ENCODE measurements around the gene COMMD7. TPM values are rescaled to one million over a fixed set of nuclear protein-coding genes. Genes with fewer than 3 reads are reported as not detected.

COMMD7 gene
- total and polyA plus RNA-seq, 7 experiments from 2014 or later, result 31.5 to 141 (median 42.6) TPM

GRCh38 chr20:32787168-32787567, 43.9 kb upstream of the COMMD7 start:
- DNase-seq, result no peak
- Histone ChIP-seq H3K27ac (ENCODE audit: low read depth, low read length) (no peak overlapping the region), H3K36me3 (ENCODE audit: control insufficient read depth in 2 of 3, insufficient read depth in 3 of 3, low read length in 3 of 3) (no peaks in the 10 kb centered on the region), H3K4me3 (ENCODE audit: low read length) (no peak overlapping the region), H3K4me1 (ENCODE audit: control insufficient read depth in 2 of 2, insufficient read depth in 2 of 2, low read length in 2 of 2) (peaks cover 0 to 7% of the 10 kb centered on the region in 2 donors), H3K27me3 (ENCODE audit: control insufficient read depth in 2 of 2, insufficient read depth in 2 of 2, low read length in 2 of 2) (no peaks in the 10 kb centered on the region), H3K9me3 (ENCODE audit: control insufficient read depth in 2 of 3, low read length in 3 of 3) (no peaks in the 10 kb centered on the region)
- ChIA-PET POLR2A (no interaction called here), CTCF (no interaction called here)
- no peak for ATAC-seq
- H3K27ac Mint-ChIP-seq, result no peak overlapping the region
- H3K36me3 Mint-ChIP-seq, result peaks cover 0 to 19% (median 0%) of the 10 kb centered on the region in 5 donors
- no peak overlapping the region for H3K4me3 Mint-ChIP-seq
- H3K4me1 Mint-ChIP-seq, result peaks cover 6 to 19% (median 12%) of the 10 kb centered on the region in 7 donors
- H3K27me3 Mint-ChIP-seq, result no peaks in the 10 kb centered on the region
- intact Hi-C loops (cut with micrococcal nuclease), result no loop called here
- no peaks in the 10 kb centered on the region for H3K9me3 Mint-ChIP-seq

GRCh38 chr20:32786059-32786760, 42.9 kb upstream of the COMMD7 start:
- ATAC-seq (no peak), DNase-seq (no peak)
- intact Hi-C loops (cut with micrococcal nuclease), result no loop called here
- H3K9me3 Mint-ChIP-seq, result no peaks in the 10 kb centered on the region
- Histone ChIP-seq H3K36me3 (ENCODE audit: control insufficient read depth in 2 of 3, insufficient read depth in 3 of 3, low read length in 3 of 3) (no peaks in the 10 kb centered on the region), H3K27me3 (ENCODE audit: control insufficient read depth in 2 of 2, insufficient read depth in 2 of 2, low read length in 2 of 2) (no peaks in the 10 kb centered on the region), H3K27ac (ENCODE audit: low read depth, low read length) (no peak overlapping the region), H3K4me1 (ENCODE audit: control insufficient read depth in 2 of 2, insufficient read depth in 2 of 2, low read length in 2 of 2) (no peaks in the 10 kb centered on the region), H3K4me3 (ENCODE audit: low read length) (no peak overlapping the region), H3K9me3 (ENCODE audit: control insufficient read depth in 2 of 3, low read length in 3 of 3) (no peaks in the 10 kb centered on the region)
- CTCF ChIA-PET, result no interaction called here
- H3K27ac Mint-ChIP-seq, result no peak overlapping the region
- POLR2A ChIA-PET, result interaction anchor here (0.6 kb wide), 1 partner anchor 159 kb away, joined by 3 read pairs; no protein-coding TSS in a partner anchor
- H3K4me1 Mint-ChIP-seq, result peaks cover 3 to 14% (median 6%) of the 10 kb centered on the region in 7 donors
- H3K4me3 Mint-ChIP-seq, result no peak overlapping the region
- H3K36me3 Mint-ChIP-seq, result peaks cover 0 to 19% (median 0%) of the 10 kb centered on the region in 5 donors
- H3K27me3 Mint-ChIP-seq, result no peaks in the 10 kb centered on the region

- ChIA-PET CTCF (interaction anchor here (0.7 kb wide), 1 partner anchor 516 kb away, joined by 3 read pairs; no protein-coding TSS in a partner anchor), POLR2A (no interaction called here)
- H3K27me3 ChIP-seq (ENCODE audit: control insufficient read depth in 2 of 2, insufficient read depth in 2 of 2, low read length in 2 of 2), result no peaks in the 10 kb centered on the region
- Mint-ChIP-seq H3K27ac (peak overlapping the region in 1 of 9 donors; percentile 11), H3K9me3 (no peaks in the 10 kb centered on the region), H3K36me3 (peaks cover 0 to 22% (median 0%) of the 10 kb centered on the region in 5 donors), H3K27me3 (no peaks in the 10 kb centered on the region), H3K4me1 (peaks cover 0 to 6% (median 0%) of the 10 kb centered on the region in 7 donors), H3K4me3 (no peak overlapping the region)
- ATAC-seq, result no peak
- no peak for DNase-seq
- no peak overlapping the region for H3K27ac ChIP-seq (ENCODE audit: low read depth, low read length)
- H3K4me1 ChIP-seq (ENCODE audit: control insufficient read depth in 2 of 2, insufficient read depth in 2 of 2, low read length in 2 of 2), result no peaks in the 10 kb centered on the region
- no peaks in the 10 kb centered on the region for H3K9me3 ChIP-seq (ENCODE audit: control insufficient read depth in 2 of 3, low read length in 3 of 3)
- no peaks in the 10 kb centered on the region for H3K36me3 ChIP-seq (ENCODE audit: control insufficient read depth in 2 of 3, insufficient read depth in 3 of 3, low read length in 3 of 3)
- intact Hi-C loops (cut with micrococcal nuclease), result no loop called here
- H3K4me3 ChIP-seq (ENCODE audit: low read length), result no peak overlapping the region
These were observed 41.3 kb upstream of the COMMD7 start for GRCh38 chr20:32784369-32785080.

- peaks cover 3 to 28% (median 23%) of the 10 kb centered on the region in 7 donors for H3K4me1 Mint-ChIP-seq
- intact Hi-C loops (cut with micrococcal nuclease), result no loop called here
- DNase-seq (no peak), ATAC-seq (no peak)
- Histone ChIP-seq H3K9me3 (ENCODE audit: control insufficient read depth in 2 of 3, low read length in 3 of 3) (no peaks in the 10 kb centered on the region), H3K4me3 (ENCODE audit: low read length) (no peak overlapping the region), H3K36me3 (ENCODE audit: control insufficient read depth in 2 of 3, insufficient read depth in 3 of 3, low read length in 3 of 3) (no peaks in the 10 kb centered on the region), H3K27me3 (ENCODE audit: control insufficient read depth in 2 of 2, insufficient read depth in 2 of 2, low read length in 2 of 2) (no peaks in the 10 kb centered on the region), H3K4me1 (ENCODE audit: control insufficient read depth in 2 of 2, insufficient read depth in 2 of 2, low read length in 2 of 2) (no peaks in the 10 kb centered on the region), H3K27ac (ENCODE audit: low read depth, low read length) (no peak overlapping the region)
- H3K9me3 Mint-ChIP-seq, result no peaks in the 10 kb centered on the region
- CTCF ChIA-PET, result interaction anchor here (0.5 to 6.8 kb wide), 4 partner anchors 43 to 519 kb away, joined by 3 to 143 read pairs (median 5); partner anchors contain the start of gene C20orf203
- peaks cover 0 to 9% (median 0%) of the 10 kb centered on the region in 5 donors for H3K36me3 Mint-ChIP-seq
- POLR2A ChIA-PET, result no interaction called here
- H3K4me3 Mint-ChIP-seq, result no peak overlapping the region
- H3K27ac Mint-ChIP-seq, result no peak overlapping the region
- no peaks in the 10 kb centered on the region for H3K27me3 Mint-ChIP-seq
These were observed 37.7 kb upstream of the COMMD7 start for GRCh38 chr20:32780749-32781655.

- no peaks in the 10 kb centered on the region for H3K4me1 ChIP-seq (ENCODE audit: control insufficient read depth in 2 of 2, insufficient read depth in 2 of 2, low read length in 2 of 2)
- Mint-ChIP-seq H3K27ac (no peak overlapping the region), H3K9me3 (no peaks in the 10 kb centered on the region), H3K36me3 (peaks cover 0 to 9% (median 0%) of the 10 kb centered on the region in 5 donors), H3K4me1 (peaks cover 3 to 33% (median 29%) of the 10 kb centered on the region in 7 donors), H3K4me3 (no peak overlapping the region), H3K27me3 (no peaks in the 10 kb centered on the region)
- ChIA-PET POLR2A (no interaction called here), CTCF (interaction anchor here (1.3 to 6.8 kb wide), 2 partner anchors 42 to 106 kb away, joined by 3 to 143 read pairs; partner anchors contain the start of gene C20orf203)
- H3K9me3 ChIP-seq (ENCODE audit: control insufficient read depth in 2 of 3, low read length in 3 of 3), result no peaks in the 10 kb centered on the region
- H3K36me3 ChIP-seq (ENCODE audit: control insufficient read depth in 2 of 3, insufficient read depth in 3 of 3, low read length in 3 of 3), result no peaks in the 10 kb centered on the region
- intact Hi-C loops (cut with micrococcal nuclease), result no loop called here
- no peak overlapping the region for H3K27ac ChIP-seq (ENCODE audit: low read depth, low read length)
- ATAC-seq (no peak), DNase-seq (no peak)
- no peak overlapping the region for H3K4me3 ChIP-seq (ENCODE audit: low read length)
- no peaks in the 10 kb centered on the region for H3K27me3 ChIP-seq (ENCODE audit: control insufficient read depth in 2 of 2, insufficient read depth in 2 of 2, low read length in 2 of 2)
These were observed 37.0 kb upstream of the COMMD7 start for GRCh38 chr20:32780278-32780677.

- H3K9me3 Mint-ChIP-seq, result no peaks in the 10 kb centered on the region
- no peaks in the 10 kb centered on the region for H3K27me3 ChIP-seq (ENCODE audit: control insufficient read depth in 2 of 2, insufficient read depth in 2 of 2, low read length in 2 of 2)
- ChIA-PET POLR2A (interaction anchor here (1.1 to 1.5 kb wide), 3 partner anchors 15 to 102 kb away, joined by 3 read pairs; no protein-coding TSS in a partner anchor), CTCF (interaction anchor here (0.7 to 6.8 kb wide), 13 partner anchors 10 to 957 kb away, joined by 3 to 143 read pairs (median 9); partner anchors contain the start of gene C20orf203)
- DNase-seq (no peak), ATAC-seq (no peak)
- no peak overlapping the region for H3K4me3 Mint-ChIP-seq
- H3K27me3 Mint-ChIP-seq, result no peaks in the 10 kb centered on the region
- no peaks in the 10 kb centered on the region for H3K4me1 ChIP-seq (ENCODE audit: control insufficient read depth in 2 of 2, insufficient read depth in 2 of 2, low read length in 2 of 2)
- H3K27ac ChIP-seq (ENCODE audit: low read depth, low read length), result no peak overlapping the region
- H3K4me3 ChIP-seq (ENCODE audit: low read length), result no peak overlapping the region
- H3K36me3 ChIP-seq (ENCODE audit: control insufficient read depth in 2 of 3, insufficient read depth in 3 of 3, low read length in 3 of 3), result no peaks in the 10 kb centered on the region
- H3K36me3 Mint-ChIP-seq, result peaks cover 0 to 5% (median 0%) of the 10 kb centered on the region in 5 donors
- intact Hi-C loops (cut with micrococcal nuclease), result loop anchor here (5.0 to 10.0 kb wide), 2 partner anchors 37 to 245 kb away; partner anchors contain the start of gene COMMD7 (in 1 of the 2)
- H3K4me1 Mint-ChIP-seq, result peaks cover 3 to 36% (median 32%) of the 10 kb centered on the region in 7 donors
- no peak overlapping the region for H3K27ac Mint-ChIP-seq
- no peaks in the 10 kb centered on the region for H3K9me3 ChIP-seq (ENCODE audit: control insufficient read depth in 2 of 3, low read length in 3 of 3)
These were observed 36.4 kb upstream of the COMMD7 start for GRCh38 chr20:32779500-32780211.

Measured in naive thymus-derived CD4-positive, alpha-beta T cell (primary cell).